ENCODE data around the gene NLK. TPM values are rescaled to one million over a fixed set of nuclear protein-coding genes. Genes with fewer than 3 reads are reported as not detected.
A peak's percentile ranks its signal among the peaks of the same experiment; 100 is the strongest.
"Not testable (repeated sequence)": the region's sequence is repeated elsewhere in the genome, so short reads cannot be mapped to it uniquely, and the experiment has no call there.

The NLK gene
- total RNA-seq, 2 donors from 2014 or later, result 15.5 to 19.6 TPM

- Mint-ChIP-seq H3K36me3 (peaks cover 4% of the 10 kb centered on the region), H3K9me3 (no peaks in the 10 kb centered on the region), H3K4me3 (no peak overlapping the region), H3K4me1 (ENCODE audit: low read depth in 2 of 2) (peaks cover 0 to 2% of the 10 kb centered on the region in 2 donors), H3K27me3 (no peaks in the 10 kb centered on the region), H3K27ac (no peak overlapping the region)
- ATAC-seq (no peak), DNase-seq (ENCODE audit: low spot score) (no peak)
Measured at GRCh38 chr17:28142305-28142704, 99.8 kb downstream of the NLK start.

DNA sequence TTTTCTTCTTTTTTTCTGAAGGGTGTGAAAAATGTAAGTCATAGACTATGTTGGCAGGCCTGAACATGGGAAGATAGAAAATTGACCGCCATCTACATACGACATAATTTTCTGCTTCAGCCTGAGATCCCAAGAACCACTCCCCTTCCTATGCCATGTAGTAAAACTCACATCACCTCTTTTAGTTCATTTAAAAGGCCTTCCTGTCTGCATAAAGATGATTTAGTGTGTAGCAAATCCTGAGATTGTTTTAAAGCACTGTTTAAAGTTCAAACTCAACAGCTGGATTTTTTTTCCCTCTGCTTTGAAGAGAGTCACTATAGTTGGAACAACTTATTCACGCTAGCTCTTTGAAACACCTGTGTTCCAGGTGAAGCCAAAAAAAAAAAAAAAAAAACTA is 101.5 kb downstream of the NLK start:
- DNase-seq (ENCODE audit: low spot score) (no peak), ATAC-seq (no peak)
- H3K4me1 Mint-ChIP-seq (ENCODE audit: low read depth in 2 of 2), result no peaks in the 10 kb centered on the region
- H3K4me3 Mint-ChIP-seq, result no peak overlapping the region
- H3K27ac Mint-ChIP-seq, result no peak overlapping the region
- H3K9me3 Mint-ChIP-seq, result no peaks in the 10 kb centered on the region
- H3K36me3 Mint-ChIP-seq, result peaks cover 4% of the 10 kb centered on the region
- H3K27me3 Mint-ChIP-seq, result no peaks in the 10 kb centered on the region

GRCh38 chr17:28145348-28145747 is 102.9 kb downstream of the NLK start:
- Mint-ChIP-seq H3K4me1 (ENCODE audit: low read depth in 2 of 2) (no peaks in the 10 kb centered on the region), H3K27me3 (no peaks in the 10 kb centered on the region)

DNA sequence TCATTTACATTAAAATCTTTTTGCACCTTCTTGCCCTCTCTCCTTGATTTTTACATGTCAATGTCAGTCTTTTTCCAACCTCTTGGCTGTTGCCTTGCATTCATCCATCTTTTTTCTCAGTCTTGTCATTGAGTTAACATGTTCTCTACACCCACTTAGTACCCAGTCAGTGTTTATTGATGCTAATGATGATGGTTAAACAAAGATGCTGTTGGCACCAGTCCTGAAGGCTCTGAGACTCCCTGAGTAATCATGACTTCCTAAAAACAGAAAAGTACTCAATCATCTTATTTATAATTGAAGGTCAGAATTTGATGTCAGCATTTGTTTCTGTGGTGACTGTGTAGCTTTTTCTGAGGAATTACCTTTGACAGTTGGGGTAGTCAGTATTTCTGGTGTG is 104.5 kb downstream of the NLK start:
- Mint-ChIP-seq H3K27me3 (no peaks in the 10 kb centered on the region), H3K27ac (no peak overlapping the region), H3K4me3 (no peak overlapping the region), H3K9me3 (no peaks in the 10 kb centered on the region), H3K36me3 (no peaks in the 10 kb centered on the region), H3K4me1 (ENCODE audit: low read depth in 2 of 2) (no peaks in the 10 kb centered on the region)
- DNase-seq (ENCODE audit: low spot score), result no peak
- no peak for ATAC-seq

More at GRCh38 chr17:28145348-28145747, 102.9 kb downstream of the NLK start:
- H3K36me3 Mint-ChIP-seq, result peaks cover 4% of the 10 kb centered on the region
- H3K27ac Mint-ChIP-seq, result no peak overlapping the region
- no peak for DNase-seq (ENCODE audit: low spot score)
- H3K4me3 Mint-ChIP-seq, result no peak overlapping the region
- no peaks in the 10 kb centered on the region for H3K9me3 Mint-ChIP-seq
- ATAC-seq, result no peak

DNA sequence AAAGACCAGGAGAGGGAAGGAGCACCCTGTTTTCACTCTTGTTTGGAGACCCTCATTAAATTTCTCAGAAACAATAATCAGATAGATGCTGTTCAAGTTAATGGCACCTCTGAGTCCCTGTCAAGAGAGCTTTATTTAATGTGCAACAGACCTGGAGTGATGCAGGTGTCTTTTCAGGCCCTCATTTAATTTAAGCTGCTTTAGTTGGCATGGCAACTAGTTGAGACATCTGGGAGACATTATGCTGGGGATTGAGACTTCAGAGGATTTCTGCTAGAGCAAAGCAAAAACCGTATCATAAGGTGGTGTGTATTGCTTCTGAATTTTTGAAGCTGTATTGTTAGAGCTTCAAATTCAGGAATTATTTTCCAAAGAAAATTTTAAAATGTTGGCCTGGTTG is 108.5 kb downstream of the NLK start:
- H3K9me3 Mint-ChIP-seq, result no peaks in the 10 kb centered on the region
- ATAC-seq (no peak), DNase-seq (ENCODE audit: low spot score) (no peak)
- no peaks in the 10 kb centered on the region for H3K4me1 Mint-ChIP-seq (ENCODE audit: low read depth in 2 of 2)
- H3K4me3 Mint-ChIP-seq, result no peak overlapping the region
- H3K27me3 Mint-ChIP-seq, result no peaks in the 10 kb centered on the region
- H3K27ac Mint-ChIP-seq, result no peak overlapping the region
- H3K36me3 Mint-ChIP-seq, result no peaks in the 10 kb centered on the region

DNA sequence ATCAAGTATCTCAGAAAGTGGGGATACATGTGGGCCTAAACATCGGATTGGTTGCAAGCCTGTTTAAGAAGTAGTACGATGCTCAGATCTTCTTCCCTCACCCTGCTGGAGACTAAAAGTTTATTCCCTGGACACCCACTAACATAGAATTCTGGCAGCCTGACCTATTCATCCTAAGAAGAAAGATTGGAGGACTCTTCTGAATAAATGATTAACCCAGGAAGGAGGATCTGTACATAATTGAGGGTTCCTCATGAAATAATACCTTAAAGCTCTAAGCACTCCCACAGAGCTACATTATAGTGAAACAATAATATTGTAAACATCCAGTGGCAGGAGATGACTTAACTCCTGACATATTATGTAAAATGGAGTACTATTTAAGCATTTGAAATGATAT is 111.7 kb downstream of the NLK start:
- Mint-ChIP-seq H3K27me3 (no peaks in the 10 kb centered on the region), H3K4me3 (no peak overlapping the region), H3K36me3 (no peaks in the 10 kb centered on the region), H3K9me3 (no peaks in the 10 kb centered on the region), H3K4me1 (ENCODE audit: low read depth in 2 of 2) (no peaks in the 10 kb centered on the region), H3K27ac (no peak overlapping the region)
- DNase-seq (ENCODE audit: low spot score), result no peak
- no peak for ATAC-seq

GRCh38 chr17:28155405-28155804 is 112.9 kb downstream of the NLK start:
- not testable (repeated sequence) for H3K36me3 Mint-ChIP-seq; H3K4me3 Mint-ChIP-seq; H3K27ac Mint-ChIP-seq; H3K4me1 Mint-ChIP-seq (ENCODE audit: low read depth in 2 of 2); H3K9me3 Mint-ChIP-seq; H3K27me3 Mint-ChIP-seq; DNase-seq (ENCODE audit: low spot score); ATAC-seq

DNA sequence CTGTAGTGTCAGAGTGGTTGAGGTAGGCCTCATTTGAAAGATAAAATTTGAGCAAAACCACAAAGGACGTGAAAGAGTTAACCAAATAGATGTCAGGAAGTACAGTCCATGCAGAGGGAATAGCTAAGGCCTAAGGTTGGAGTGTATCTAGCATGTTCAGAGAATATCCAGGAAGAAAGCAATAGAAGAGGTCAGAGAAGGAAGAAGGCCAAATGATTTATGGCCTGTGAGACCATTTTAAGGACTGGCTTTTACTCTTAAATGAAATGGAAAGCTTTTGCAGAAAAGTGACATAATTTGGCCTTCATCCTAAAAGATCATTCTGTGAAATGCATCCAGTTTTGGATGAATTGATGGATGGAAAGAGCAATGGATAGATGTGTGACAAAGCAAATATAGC is 116.5 kb downstream of the NLK start:
- Mint-ChIP-seq H3K27me3 (no peaks in the 10 kb centered on the region), H3K9me3 (no peaks in the 10 kb centered on the region), H3K4me3 (no peak overlapping the region), H3K36me3 (peaks cover 6% of the 10 kb centered on the region), H3K27ac (no peak overlapping the region), H3K4me1 (ENCODE audit: low read depth in 2 of 2) (no peaks in the 10 kb centered on the region)
- ATAC-seq (no peak), DNase-seq (ENCODE audit: low spot score) (no peak)

- H3K36me3 Mint-ChIP-seq, result peaks cover 6% of the 10 kb centered on the region
- no peaks in the 10 kb centered on the region for H3K9me3 Mint-ChIP-seq
- no peak overlapping the region for H3K27ac Mint-ChIP-seq
- DNase-seq (ENCODE audit: low spot score), result no peak
- H3K4me1 Mint-ChIP-seq (ENCODE audit: low read depth in 2 of 2), result no peaks in the 10 kb centered on the region
- ATAC-seq, result no peak
- H3K4me3 Mint-ChIP-seq, result no peak overlapping the region
- H3K27me3 Mint-ChIP-seq, result no peaks in the 10 kb centered on the region
Measured at GRCh38 chr17:28159924-28160323, 117.4 kb downstream of the NLK start.

DNA sequence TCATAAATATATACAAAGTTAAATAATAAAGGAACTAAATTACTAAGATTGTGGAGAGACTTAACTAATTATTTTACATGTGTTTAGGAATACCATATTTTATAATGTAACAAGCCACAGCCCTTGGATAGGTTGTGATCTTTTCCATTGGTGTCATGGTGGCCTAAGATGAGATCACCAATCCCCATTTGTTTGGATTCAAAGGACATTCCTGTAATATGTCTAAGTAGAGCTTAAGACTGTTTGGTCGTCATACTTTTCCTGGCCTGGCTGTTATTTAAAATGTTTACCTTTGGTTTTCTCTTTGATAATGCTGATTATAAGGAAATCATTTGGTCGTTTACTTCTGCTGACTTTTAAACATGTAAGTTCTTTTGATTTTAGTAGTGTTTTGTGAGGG is 118.1 kb downstream of the NLK start:
- no peaks in the 10 kb centered on the region for H3K27me3 Mint-ChIP-seq
- DNase-seq (ENCODE audit: low spot score) (no peak), ATAC-seq (no peak)
- peak overlapping the region in 1 of 2 donors; percentile 19 for H3K27ac Mint-ChIP-seq
- peaks cover 6% of the 10 kb centered on the region for H3K36me3 Mint-ChIP-seq
- no peaks in the 10 kb centered on the region for H3K4me1 Mint-ChIP-seq (ENCODE audit: low read depth in 2 of 2)
- no peaks in the 10 kb centered on the region for H3K9me3 Mint-ChIP-seq
- H3K4me3 Mint-ChIP-seq, result no peak overlapping the region

GRCh38 chr17:28161311-28161710 is 118.8 kb downstream of the NLK start:
- Mint-ChIP-seq H3K27ac (peak overlapping the region in 1 of 2 donors; percentile 19), H3K36me3 (peaks cover 6% of the 10 kb centered on the region), H3K4me3 (no peak overlapping the region), H3K4me1 (ENCODE audit: low read depth in 2 of 2) (no peaks in the 10 kb centered on the region), H3K9me3 (no peaks in the 10 kb centered on the region), H3K27me3 (no peaks in the 10 kb centered on the region)
- DNase-seq (ENCODE audit: low spot score) (no peak), ATAC-seq (no peak)

GRCh38 chr17:28166478-28166877 is 124.0 kb downstream of the NLK start:
- Mint-ChIP-seq H3K9me3 (no peaks in the 10 kb centered on the region), H3K4me3 (no peak overlapping the region)
- no peak for DNase-seq (ENCODE audit: low spot score)

GRCh38 chr17:28169621-28170349 is 127.3 kb downstream of the NLK start:
- Mint-ChIP-seq H3K36me3 (peaks cover 10% of the 10 kb centered on the region), H3K4me1 (ENCODE audit: low read depth in 2 of 2) (peaks cover 17 to 18% of the 10 kb centered on the region in 2 donors), H3K4me3 (no peak overlapping the region), H3K9me3 (no peaks in the 10 kb centered on the region), H3K27me3 (no peaks in the 10 kb centered on the region), H3K27ac (no peak overlapping the region)
- DNase-seq (ENCODE audit: low spot score) (no peak), ATAC-seq (no peak)

More at GRCh38 chr17:28166478-28166877, 124.0 kb downstream of the NLK start:
- Mint-ChIP-seq H3K27ac (no peak overlapping the region), H3K36me3 (peaks cover 11% of the 10 kb centered on the region), H3K4me1 (ENCODE audit: low read depth in 2 of 2) (no peaks in the 10 kb centered on the region), H3K27me3 (no peaks in the 10 kb centered on the region)
- no peak for ATAC-seq

GRCh38 chr17:28170771-28171170 is 128.3 kb downstream of the NLK start:
- Mint-ChIP-seq H3K27me3 (no peaks in the 10 kb centered on the region), H3K27ac (no peak overlapping the region), H3K36me3 (peaks cover 10% of the 10 kb centered on the region)

DNA sequence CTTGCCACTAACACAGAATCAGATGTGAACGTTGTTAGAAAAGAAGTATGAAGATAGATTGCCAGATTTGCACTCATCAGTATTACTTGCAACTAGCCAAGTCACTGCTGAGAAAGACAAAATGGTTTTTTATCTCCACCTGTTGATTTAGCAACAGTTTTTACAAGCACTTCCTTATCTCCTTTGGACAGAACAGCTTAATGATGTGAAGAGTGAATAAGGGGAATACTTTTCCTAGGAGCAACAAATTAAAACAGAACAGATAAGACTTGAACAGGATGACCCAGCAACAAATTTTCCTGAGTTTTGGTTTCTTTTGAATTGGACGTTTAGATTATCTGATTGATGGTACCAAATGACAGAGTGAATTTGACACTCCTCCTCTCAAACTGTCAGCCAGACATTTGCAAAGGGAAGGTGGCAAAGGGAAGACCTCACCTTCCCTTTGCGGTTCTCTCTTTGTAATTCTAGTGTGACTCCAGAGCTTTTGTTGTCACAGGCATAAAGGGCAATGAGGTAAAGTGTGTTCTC is 130.6 kb downstream of the NLK start:
- Mint-ChIP-seq H3K27ac (peak overlapping the region in 1 of 2 donors; percentile 7), H3K27me3 (no peaks in the 10 kb centered on the region), H3K36me3 (peaks cover 10% of the 10 kb centered on the region), H3K9me3 (no peaks in the 10 kb centered on the region), H3K4me3 (no peak overlapping the region), H3K4me1 (ENCODE audit: low read depth in 2 of 2) (peaks cover 19% of the 10 kb centered on the region in 2 donors)
- no peak for ATAC-seq
- DNase-seq (ENCODE audit: low spot score), result no peak

More at GRCh38 chr17:28170771-28171170, 128.3 kb downstream of the NLK start:
- Mint-ChIP-seq H3K4me3 (no peak overlapping the region), H3K9me3 (no peaks in the 10 kb centered on the region), H3K4me1 (ENCODE audit: low read depth in 2 of 2) (peaks cover 19% of the 10 kb centered on the region in 2 donors)
- DNase-seq (ENCODE audit: low spot score), result no peak
- ATAC-seq, result no peak

All from natural killer cell treated with Interleukin-12 subunit alpha and Interleukin-12 subunit beta and Interleukin-15 and Interleukin-18, amount 100 ng/mL, for 72 hours (primary cell).